Osteoblast (primary cell): ENCODE results near the gene RTP2. TPM values are rescaled to one million over a fixed set of nuclear protein-coding genes. Genes with fewer than 3 reads are reported as not detected.

ENCODE experiments used
- DNase-seq: peaks from one replicate; pipeline ENCODE4 v3.0.0; 2011; ENCODE audit warnings: low spot score, mixed read lengths; ENCODE audit not compliant: insufficient read length; ENCODE audit errors: missing footprints
- H2AFZ ChIP-seq: 2 replicates; pipeline ENCODE4 v1.6.0; 2011; ENCODE audit warnings: mild to moderate bottlenecking, low read length
- H3K27ac ChIP-seq: 2 replicates; pipeline ENCODE4 v1.5.1; 2011; ENCODE audit warnings: mild to moderate bottlenecking, low read depth, low read length, moderate library complexity
- H3K27me3 ChIP-seq: 2 replicates; pipeline ENCODE4 v1.6.0; 2012; ENCODE audit warnings: mild to moderate bottlenecking, control low read depth, inconsistent platforms, low read length, moderate library complexity; ENCODE audit not compliant: insufficient read depth
- H3K36me3 ChIP-seq: 2 replicates; pipeline ENCODE4 v1.5.1; 2011; ENCODE audit warnings: mild to moderate bottlenecking, low read length, control low read depth, moderate library complexity; ENCODE audit not compliant: insufficient read depth
- H3K4me1 ChIP-seq: 2 replicates; pipeline ENCODE4 v1.5.1; 2011; ENCODE audit warnings: mild to moderate bottlenecking, low read length, control low read depth, moderate library complexity; ENCODE audit not compliant: insufficient read depth
- H3K4me2 ChIP-seq: 2 replicates; pipeline ENCODE4 v1.6.0; 2011; ENCODE audit warnings: mild to moderate bottlenecking, low read length; ENCODE audit not compliant: insufficient read depth
- H3K4me3 ChIP-seq: fragments of 200-600 bp; sonication (generic); 3 replicates; pipeline ENCODE4 v1.5.1; 2012; ENCODE audit warnings: mild to moderate bottlenecking, low read length, inconsistent platforms; ENCODE audit not compliant: insufficient read depth
- H3K79me2 ChIP-seq: 2 replicates; pipeline ENCODE4 v1.6.0; 2012; ENCODE audit warnings: mild to moderate bottlenecking, low read length, control low read depth, inconsistent platforms; ENCODE audit not compliant: insufficient read depth
- H3K9me3 ChIP-seq: 2 replicates; pipeline ENCODE4 v1.5.1; 2011; ENCODE audit warnings: low read depth, low read length, control low read depth
- H4K20me1 ChIP-seq: 2 replicates; pipeline ENCODE4 v1.6.0; 2012; ENCODE audit warnings: mild to moderate bottlenecking, low read length, control low read depth; ENCODE audit not compliant: insufficient read depth
- CTCF ChIP-seq: IDR thresholded peaks from 2 replicates; pipeline ENCODE4 v1.5.1; 2011; ENCODE audit warnings: mild to moderate bottlenecking, low read depth, low read length, moderate library complexity; ENCODE audit errors: extremely low read depth
- total RNA-seq: library from RNA; depleted of rRNA; stranded (reverse); fragments of >200 nt; gene quantifications from 2 replicates; pipeline ENCODE4 v1.2.3, GENCODE V29; 2012

Gene RTP2
- total RNA-seq, 1 donor, result not detected

DNA sequence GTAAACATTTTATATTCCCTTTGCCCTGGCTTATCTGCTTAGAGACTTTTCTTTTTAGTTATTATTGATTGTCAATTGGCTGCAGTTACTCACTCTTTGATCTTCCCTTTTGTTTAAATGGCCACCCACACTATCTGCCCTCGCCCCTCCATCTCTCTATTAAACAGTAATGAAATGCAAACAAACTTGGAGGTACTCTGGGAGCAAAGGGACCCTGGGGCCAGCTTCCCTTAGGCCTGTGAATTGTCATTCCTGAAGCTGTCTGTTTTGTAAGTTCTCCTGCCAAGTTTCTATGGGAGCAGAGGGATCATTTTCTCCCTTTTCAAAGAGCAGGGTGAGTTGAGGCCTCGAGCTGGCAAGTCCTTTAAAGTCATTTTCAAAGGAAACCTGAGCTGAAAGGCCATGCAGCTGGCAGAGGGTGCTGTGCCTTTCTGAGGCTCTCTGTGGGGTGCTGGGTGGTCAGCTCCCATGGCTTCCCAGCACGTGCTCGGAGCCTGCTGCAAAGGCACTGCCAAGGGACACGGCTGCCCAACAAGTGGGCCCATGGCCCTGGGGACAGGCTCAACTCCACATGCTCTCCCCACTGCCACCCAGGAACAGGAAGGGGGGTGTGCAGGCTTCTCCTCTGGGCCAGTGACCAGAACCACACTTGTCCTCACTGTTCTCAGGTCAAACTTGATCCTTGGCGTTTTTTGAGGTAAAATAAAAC is 17.4 kb upstream of the RTP2 start:
- Histone ChIP-seq H3K27me3 (no peaks in the 10 kb centered on the region), H3K79me2 (no peaks in the 10 kb centered on the region)
- no peak for DNase-seq

DNA sequence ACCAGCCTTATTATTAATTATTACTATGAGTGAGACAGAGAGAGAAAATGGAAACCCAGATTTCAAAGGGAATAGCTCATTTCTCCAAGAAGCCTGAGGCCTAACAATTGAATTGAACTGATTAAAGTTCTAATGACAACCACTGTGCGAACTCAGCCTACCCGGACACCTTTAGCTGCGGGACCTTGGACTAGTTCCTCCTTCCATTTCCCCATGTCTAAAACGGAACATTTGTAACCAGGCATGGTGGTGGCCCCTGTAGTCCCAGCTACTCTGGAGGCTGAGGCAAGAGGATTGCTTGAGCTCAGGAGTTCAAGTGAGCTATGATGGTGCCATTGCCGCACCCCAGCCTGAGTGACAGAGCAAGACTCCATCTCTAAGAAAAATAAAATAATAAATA is 16.4 kb upstream of the RTP2 start:
- no peaks in the 10 kb centered on the region for H3K9me3 ChIP-seq

More for the DNA sequence above, 17.4 kb upstream of the RTP2 start:
- no peak overlapping the region for H3K4me3 ChIP-seq
- TF ChIP-seq CTCF, result no peak
- H3K4me1 ChIP-seq, result no peaks in the 10 kb centered on the region
- H3K4me2 ChIP-seq, result no peak overlapping the region
- no peaks in the 10 kb centered on the region for H4K20me1 ChIP-seq
- H3K27ac ChIP-seq, result no peak overlapping the region
- no peaks in the 10 kb centered on the region for H3K9me3 ChIP-seq
- peaks cover 30% of the 10 kb centered on the region for H3K36me3 ChIP-seq
- H2AFZ ChIP-seq, result no peak overlapping the region

DNA sequence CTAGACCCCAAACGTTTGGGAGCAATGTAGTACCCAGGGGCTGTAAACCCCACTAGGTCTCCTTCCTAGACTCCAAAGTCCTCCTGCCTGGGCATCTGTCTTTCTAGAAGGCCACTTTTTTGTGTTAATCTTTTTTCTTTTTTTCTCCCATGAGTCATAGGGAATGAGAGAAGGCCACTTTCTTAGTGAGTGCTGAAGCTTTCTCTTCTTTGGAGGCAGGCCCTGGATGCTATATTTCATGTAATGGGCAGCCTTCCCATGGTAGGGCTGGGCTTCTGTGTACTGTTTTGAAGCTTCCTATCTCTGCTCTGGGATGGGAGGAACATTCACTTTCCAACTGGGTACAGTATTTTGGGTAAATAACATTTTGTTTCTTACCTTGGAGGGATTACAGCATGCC is 15.2 kb upstream of the RTP2 start:
- no peak for DNase-seq

More for the DNA sequence above, 16.4 kb upstream of the RTP2 start:
- no peak for DNase-seq
- Histone ChIP-seq H2AFZ (no peak overlapping the region), H3K4me2 (no peak overlapping the region), H4K20me1 (no peaks in the 10 kb centered on the region), H3K79me2 (no peaks in the 10 kb centered on the region), H3K27ac (no peak overlapping the region), H3K4me3 (no peak overlapping the region), H3K27me3 (no peaks in the 10 kb centered on the region), H3K36me3 (peaks cover 20% of the 10 kb centered on the region), H3K4me1 (peaks cover 2% of the 10 kb centered on the region)
- no peak for TF ChIP-seq CTCF

More for the DNA sequence above, 15.2 kb upstream of the RTP2 start:
- Histone ChIP-seq H3K4me2 (no peak overlapping the region), H3K4me3 (no peak overlapping the region), H2AFZ (no peak overlapping the region), H3K9me3 (no peaks in the 10 kb centered on the region), H3K36me3 (peaks cover 9% of the 10 kb centered on the region), H3K27ac (no peak overlapping the region), H3K27me3 (no peaks in the 10 kb centered on the region), H3K79me2 (no peaks in the 10 kb centered on the region), H3K4me1 (peaks cover 4% of the 10 kb centered on the region), H4K20me1 (no peaks in the 10 kb centered on the region)
- TF ChIP-seq CTCF, result no peak
